PC-3 (cell line): Measurements from ENCODE around the gene PRKX. TPM values are rescaled to one million over a fixed set of nuclear protein-coding genes. Genes with fewer than 3 reads are reported as not detected.
"Not testable (repeated sequence)": the region's sequence is repeated elsewhere in the genome, so short reads cannot be mapped to it uniquely, and the experiment has no call there.

Experiments used
- ATAC-seq: fragments of 200-7000 bp; cut with Tn5 transposase; 2 replicates; pipeline ENCODE4 v1.9.1; 2020; ENCODE audit warnings: mild to moderate bottlenecking, moderate library complexity
- BruUV-seq: library from RNA; stranded (reverse); fragments of 400-500 nt; replicated peaks from 2 replicates; lab custom pipeline; 2021; lab: Mats Ljungman, UMichigan
- CTCF ChIA-PET: fragments of 300-600 bp; sonication (Branson Sonifier 250); formaldehyde crosslinking; loops from one replicate; lab custom pipeline; 2022; ENCODE audit warnings: antibody characterized with exemption; lab: Charles Lee
- POLR2A ChIA-PET: fragments of 300-600 bp; sonication (Branson Sonifier 250); formaldehyde crosslinking; loops from one replicate; lab custom pipeline; 2022; ENCODE audit warnings: antibody characterized with exemption; ENCODE audit not compliant: unreplicated experiment; lab: Charles Lee
- DNase-seq: peaks from one replicate; pipeline ENCODE4 v3.0.0-alpha.2; 2015
- H2AFZ ChIP-seq: fragments of 300-600 bp; sonication (generic); 2 replicates; pipeline ENCODE4 v1.6.0; 2016; ENCODE audit warnings: antibody characterized with exemption, low read length
- H3F3A ChIP-seq: fragments of 300-600 bp; sonication (generic); one replicate; pipeline ENCODE4 v1.6.0; 2017; ENCODE audit warnings: antibody characterized with exemption, low read length, control low read depth, mild to moderate bottlenecking; ENCODE audit not compliant: unreplicated experiment
- H3K27ac ChIP-seq: fragments of 300-600 bp; sonication (generic); 2 replicates; pipeline ENCODE4 v1.5.1; 2016; ENCODE audit warnings: mild to moderate bottlenecking, low read length
- H3K27me3 ChIP-seq: fragments of 300-600 bp; sonication (generic); 2 replicates; pipeline ENCODE4 v1.6.1; 2016; ENCODE audit warnings: low read length, mixed read lengths
- H3K36me3 ChIP-seq: fragments of 300-600 bp; sonication (generic); 2 replicates; pipeline ENCODE4 v1.6.1; 2016; ENCODE audit warnings: low read depth, mixed run types, low read length, mixed read lengths
- H3K4me1 ChIP-seq: fragments of 300-600 bp; sonication (generic); 2 replicates; pipeline ENCODE4 v1.5.1; 2016; ENCODE audit warnings: low read length; ENCODE audit not compliant: insufficient read depth
- H3K4me2 ChIP-seq: fragments of 300-600 bp; sonication (generic); 2 replicates; pipeline ENCODE4 v1.6.0; 2016; ENCODE audit warnings: low read length
- H3K4me3 ChIP-seq: fragments of 300-600 bp; sonication (generic); 2 replicates; pipeline ENCODE4 v1.5.1; 2016; ENCODE audit warnings: mild to moderate bottlenecking, low read length, mixed read lengths
- H3K79me2 ChIP-seq: fragments of 300-600 bp; sonication (generic); 2 replicates; pipeline ENCODE4 v1.6.1; 2017; ENCODE audit warnings: low read length, mixed read lengths
- H3K9ac ChIP-seq: fragments of 300-600 bp; sonication (generic); 2 replicates; pipeline ENCODE4 v1.6.0; 2016; ENCODE audit warnings: mild to moderate bottlenecking, low read length
- H3K9me2 ChIP-seq: fragments of 300-600 bp; sonication (generic); replicated peaks from 2 replicates; pipeline ENCODE4 v1.6.1; 2016; ENCODE audit warnings: mixed run types, low read length, mixed read lengths
- H3K9me3 ChIP-seq: fragments of 300-600 bp; sonication (generic); 2 replicates; pipeline ENCODE4 v1.6.1; 2016; ENCODE audit warnings: low read length, mixed read lengths
- H4K20me1 ChIP-seq: fragments of 300-600 bp; sonication (generic); 2 replicates; pipeline ENCODE4 v1.6.1; 2016; ENCODE audit warnings: low read length, mixed read lengths
- EZH2 ChIP-seq: fragments of 300-600 bp; sonication (generic); IDR thresholded peaks from one replicate; pipeline ENCODE4 v1.6.1; 2017; ENCODE audit warnings: antibody characterized with exemption, mild to moderate bottlenecking, low read length; ENCODE audit not compliant: unreplicated experiment
- EZH2phosphoT487 ChIP-seq: fragments of 300-600 bp; sonication (generic); IDR thresholded peaks from 2 replicates; pipeline ENCODE4 v1.6.1; 2018; ENCODE audit warnings: mild to moderate bottlenecking, antibody characterized with exemption, low read length, borderline replicate concordance
- intact Hi-C: fragments of 100-400 bp; cut with micrococcal nuclease; formaldehyde crosslinking; loops from 2 replicates; pipeline ENCODE4 v1.9.0; 2023
- total RNA-seq: library from RNA; depleted of rRNA; stranded (reverse); fragments of >200 nt; gene quantifications from 2 replicates; pipeline ENCODE4 v1.2.3, GENCODE V29; 2014
- TF ChIP-seq, protein P1 (sequence below): fragments of 300-600 bp; sonication (generic); conservative IDR thresholded peaks from 2 replicates; pipeline ENCODE4 v1.5.1; 2017; ENCODE audit warnings: antibody characterized with exemption, low read depth, mild to moderate bottlenecking, low read length

The PRKX gene
- total RNA-seq, 1 experiment from 2014 or later, result 22.2 TPM

DNA sequence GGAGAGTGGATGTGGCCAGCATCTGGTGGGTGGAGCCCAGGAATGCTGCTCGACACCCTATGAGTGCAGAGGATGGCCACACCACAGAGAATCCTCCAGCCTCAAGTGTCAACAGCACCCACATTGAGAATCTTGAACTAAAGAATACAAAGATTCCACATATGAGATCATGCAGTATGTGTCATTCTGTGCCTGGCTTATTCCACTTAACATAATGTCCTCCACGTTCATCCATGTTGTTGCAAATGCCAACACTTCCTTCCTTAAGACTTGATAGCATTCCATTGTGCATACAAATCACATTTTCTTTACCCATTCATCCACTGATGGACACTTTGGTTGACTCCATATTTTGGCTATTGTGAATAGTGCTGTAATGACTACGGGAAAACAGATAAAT is 145.8 kb downstream of the PRKX start:
- no TSS peak for BruUV-seq
- no peaks in the 10 kb centered on the region for H3K79me2 ChIP-seq
- H4K20me1 ChIP-seq, result no peaks in the 10 kb centered on the region
- no peaks in the 10 kb centered on the region for H3K4me1 ChIP-seq
- no peaks in the 10 kb centered on the region for H3F3A ChIP-seq
- TF ChIP-seq, protein P1, sequence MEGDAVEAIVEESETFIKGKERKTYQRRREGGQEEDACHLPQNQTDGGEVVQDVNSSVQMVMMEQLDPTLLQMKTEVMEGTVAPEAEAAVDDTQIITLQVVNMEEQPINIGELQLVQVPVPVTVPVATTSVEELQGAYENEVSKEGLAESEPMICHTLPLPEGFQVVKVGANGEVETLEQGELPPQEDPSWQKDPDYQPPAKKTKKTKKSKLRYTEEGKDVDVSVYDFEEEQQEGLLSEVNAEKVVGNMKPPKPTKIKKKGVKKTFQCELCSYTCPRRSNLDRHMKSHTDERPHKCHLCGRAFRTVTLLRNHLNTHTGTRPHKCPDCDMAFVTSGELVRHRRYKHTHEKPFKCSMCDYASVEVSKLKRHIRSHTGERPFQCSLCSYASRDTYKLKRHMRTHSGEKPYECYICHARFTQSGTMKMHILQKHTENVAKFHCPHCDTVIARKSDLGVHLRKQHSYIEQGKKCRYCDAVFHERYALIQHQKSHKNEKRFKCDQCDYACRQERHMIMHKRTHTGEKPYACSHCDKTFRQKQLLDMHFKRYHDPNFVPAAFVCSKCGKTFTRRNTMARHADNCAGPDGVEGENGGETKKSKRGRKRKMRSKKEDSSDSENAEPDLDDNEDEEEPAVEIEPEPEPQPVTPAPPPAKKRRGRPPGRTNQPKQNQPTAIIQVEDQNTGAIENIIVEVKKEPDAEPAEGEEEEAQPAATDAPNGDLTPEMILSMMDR, result no peak
- TF ChIP-seq EZH2phosphoT487 (no peak), EZH2 (no peak)
- no peak overlapping the region for H3K9ac ChIP-seq
- ATAC-seq, result no peak
- no peaks in the 10 kb centered on the region for H3K27me3 ChIP-seq
- no peaks in the 10 kb centered on the region for H3K9me2 ChIP-seq
- H3K4me2 ChIP-seq, result no peak overlapping the region
- intact Hi-C loops, result no loop called here
- ChIA-PET CTCF (no interaction called here), POLR2A (no interaction called here)
- no peak for DNase-seq
- H3K36me3 ChIP-seq, result no peaks in the 10 kb centered on the region
- H3K27ac ChIP-seq, result no peak overlapping the region
- H3K4me3 ChIP-seq, result no peak overlapping the region
- H2AFZ ChIP-seq, result no peak overlapping the region
- no peaks in the 10 kb centered on the region for H3K9me3 ChIP-seq

GRCh38 chrX:3563451-3563850 is 150.0 kb downstream of the PRKX start:
- no peak for ATAC-seq
- H3K4me1 ChIP-seq, result no peaks in the 10 kb centered on the region
- no peak overlapping the region for H3K27ac ChIP-seq
- ChIA-PET CTCF (no interaction called here), POLR2A (no interaction called here)
- no peaks in the 10 kb centered on the region for H3K79me2 ChIP-seq
- no peak for TF ChIP-seq EZH2phosphoT487
- TF ChIP-seq, protein P1, result no peak
- no peak for TF ChIP-seq EZH2
- DNase-seq, result no peak
- H3K36me3 ChIP-seq, result no peaks in the 10 kb centered on the region
- H3K9me3 ChIP-seq, result no peaks in the 10 kb centered on the region
- BruUV-seq, result no TSS peak
- intact Hi-C loops, result no loop called here
- no peaks in the 10 kb centered on the region for H3K27me3 ChIP-seq
- H4K20me1 ChIP-seq, result no peaks in the 10 kb centered on the region
- H3K9ac ChIP-seq, result no peak overlapping the region
- H3K4me3 ChIP-seq, result no peak overlapping the region
- H3K9me2 ChIP-seq, result no peaks in the 10 kb centered on the region
- H2AFZ ChIP-seq, result no peak overlapping the region
- H3F3A ChIP-seq, result no peaks in the 10 kb centered on the region
- no peak overlapping the region for H3K4me2 ChIP-seq

DNA sequence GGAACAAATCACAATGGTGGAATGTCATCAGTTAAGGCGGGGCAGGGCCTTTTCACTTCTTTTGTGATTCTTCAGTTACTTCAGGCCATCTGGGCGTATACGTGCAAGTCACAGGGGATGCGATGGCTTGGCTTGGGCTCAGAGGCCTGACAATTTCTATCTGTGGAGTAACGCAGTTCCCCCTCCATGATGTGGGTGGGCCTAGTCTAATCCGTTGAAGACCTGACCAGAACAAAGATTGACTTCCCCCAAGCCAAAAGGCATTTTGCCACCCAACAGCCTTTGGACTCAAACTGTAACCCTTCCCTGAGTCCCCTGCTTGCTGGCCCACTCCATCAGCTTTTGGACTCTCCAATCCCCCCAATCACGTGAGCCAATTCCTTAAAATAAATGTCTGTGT is 153.4 kb downstream of the PRKX start:
- H3K4me1 ChIP-seq, H3K9me3 ChIP-seq, POLR2A ChIA-PET: not testable (repeated sequence)

More for the DNA sequence above, 153.4 kb downstream of the PRKX start:
- CTCF ChIA-PET, H3F3A ChIP-seq, H2AFZ ChIP-seq, H3K9me2 ChIP-seq, ATAC-seq, intact Hi-C loops, H3K4me3 ChIP-seq, H3K27me3 ChIP-seq, H3K4me2 ChIP-seq, BruUV-seq, H3K27ac ChIP-seq, H3K79me2 ChIP-seq, H3K36me3 ChIP-seq, H3K9ac ChIP-seq, DNase-seq, H4K20me1 ChIP-seq: not testable (repeated sequence)
